GM12872 (cell line): Measurements from ENCODE around the gene PRR36.

Source experiments
- CTCF ChIP-seq: IDR thresholded peaks from 3 replicates; pipeline ENCODE4 v1.5.1; 2011; ENCODE audit warnings: low read depth, mild to moderate bottlenecking, low read length, moderate library complexity; ENCODE audit not compliant: insufficient read depth

PRR36 gene

GRCh38 chr19:7855426-7856108 lies 18.6 kb downstream of the PRR36 start:
- TF ChIP-seq CTCF: no peak

GRCh38 chr19:7853770-7854128 lies 20.4 kb downstream of the PRR36 start:
- TF ChIP-seq CTCF: no peak

- TF ChIP-seq CTCF: peak; percentile 85
These were observed 21.1 kb downstream of the PRR36 start for GRCh38 chr19:7852851-7853769.

- no peak for TF ChIP-seq CTCF
These were observed 22.3 kb downstream of the PRR36 start for GRCh38 chr19:7851623-7852500.

- no peak for TF ChIP-seq CTCF
These were observed 23.1 kb downstream of the PRR36 start for GRCh38 chr19:7850945-7851622.

- TF ChIP-seq CTCF: no peak
These were observed 24.0 kb downstream of the PRR36 start for GRCh38 chr19:7850000-7850813.
